ENCODE data around the gene AUNIP.

The AUNIP gene

GRCh38 chr1:25828491-25828890, 30.8 kb downstream of the AUNIP start:
- no peak for DNase-seq (ENCODE audit: low spot score)

GRCh38 chr1:25826571-25826970, 32.7 kb downstream of the AUNIP start:
- no peak for DNase-seq (ENCODE audit: low spot score)

- DNase-seq (ENCODE audit: low spot score), result no peak
Observed at GRCh38 chr1:25825605-25826004, 33.7 kb downstream of the AUNIP start.

- no peak for DNase-seq (ENCODE audit: low spot score)
Observed at GRCh38 chr1:25821630-25822091, 37.6 kb downstream of the AUNIP start.

GRCh38 chr1:25821112-25821476, 38.2 kb downstream of the AUNIP start:
- DNase-seq (ENCODE audit: low spot score), result no peak

GRCh38 chr1:25820247-25821111, 38.8 kb downstream of the AUNIP start:
- peak; percentile 47 for DNase-seq (ENCODE audit: low spot score)

GRCh38 chr1:25819491-25820246, 39.6 kb downstream of the AUNIP start, which contains the start of gene MTFR1L:
Gene MTFR1L, plus strand, starts transcription at chr1:25819954. Its CDS starts 3,151 bp downstream, at chr1:25823105.
- peak; percentile 79 for DNase-seq (ENCODE audit: low spot score)

GRCh38 chr1:25818569-25818968, 40.7 kb downstream of the AUNIP start:
- DNase-seq (ENCODE audit: low spot score), result no peak

GRCh38 chr1:25817840-25818501, 41.3 kb downstream of the AUNIP start:
- DNase-seq (ENCODE audit: low spot score), result no peak

GRCh38 chr1:25816112-25816718, 43.0 kb downstream of the AUNIP start:
- DNase-seq (ENCODE audit: low spot score), result no peak

- DNase-seq (ENCODE audit: low spot score), result no peak
Observed at GRCh38 chr1:25815208-25816111, 43.8 kb downstream of the AUNIP start.

- no peak for DNase-seq (ENCODE audit: low spot score)
Observed at GRCh38 chr1:25814549-25815087, 44.6 kb downstream of the AUNIP start.

- DNase-seq (ENCODE audit: low spot score), result no peak
Observed at GRCh38 chr1:25813734-25814471, 45.4 kb downstream of the AUNIP start.

GRCh38 chr1:25813071-25813733, 46.1 kb downstream of the AUNIP start:
- no peak for DNase-seq (ENCODE audit: low spot score)

- no peak for DNase-seq (ENCODE audit: low spot score)
Observed at GRCh38 chr1:25811384-25812082, 47.7 kb downstream of the AUNIP start.

- peak; percentile 63 for DNase-seq (ENCODE audit: low spot score)
Observed at GRCh38 chr1:25810341-25811299, 48.6 kb downstream of the AUNIP start.

- no peak for DNase-seq (ENCODE audit: low spot score)
Observed at GRCh38 chr1:25809929-25810328, 49.3 kb downstream of the AUNIP start.
